ENCODE data around the gene CEMIP.

DNA sequence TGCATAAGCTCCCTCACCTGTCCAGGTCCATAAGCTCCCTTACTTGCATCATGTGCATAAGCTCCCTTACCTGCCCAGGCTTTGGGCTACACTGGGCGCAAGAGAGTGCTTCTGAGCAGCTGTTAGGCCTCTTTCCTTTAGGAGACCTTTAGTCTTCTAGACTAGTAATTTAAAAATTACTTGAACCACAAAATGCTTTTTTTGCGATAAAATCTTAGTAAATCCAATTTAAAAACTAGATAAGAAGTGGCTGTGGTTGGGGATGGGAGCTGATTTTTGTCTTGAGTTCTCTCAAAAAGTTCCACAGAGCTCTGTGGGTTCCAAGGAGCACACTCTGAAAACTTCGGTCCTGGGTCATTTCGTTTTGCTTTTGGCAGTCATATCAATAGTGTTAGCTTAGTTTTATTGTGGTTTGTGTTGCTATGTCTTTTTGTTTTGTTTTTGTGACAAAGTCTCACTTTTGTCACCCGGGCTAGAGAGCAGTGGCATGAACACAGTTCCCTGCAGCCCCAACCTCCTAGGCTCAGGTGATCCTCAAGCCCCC is 6.7 kb downstream of the CEMIP start:
- TF ChIP-seq MTA3 (IDR thresholded peaks at IDR 0.05; ENCODE audit: borderline replicate concordance, low read length), result no peak
- TF ChIP-seq, protein P1, sequence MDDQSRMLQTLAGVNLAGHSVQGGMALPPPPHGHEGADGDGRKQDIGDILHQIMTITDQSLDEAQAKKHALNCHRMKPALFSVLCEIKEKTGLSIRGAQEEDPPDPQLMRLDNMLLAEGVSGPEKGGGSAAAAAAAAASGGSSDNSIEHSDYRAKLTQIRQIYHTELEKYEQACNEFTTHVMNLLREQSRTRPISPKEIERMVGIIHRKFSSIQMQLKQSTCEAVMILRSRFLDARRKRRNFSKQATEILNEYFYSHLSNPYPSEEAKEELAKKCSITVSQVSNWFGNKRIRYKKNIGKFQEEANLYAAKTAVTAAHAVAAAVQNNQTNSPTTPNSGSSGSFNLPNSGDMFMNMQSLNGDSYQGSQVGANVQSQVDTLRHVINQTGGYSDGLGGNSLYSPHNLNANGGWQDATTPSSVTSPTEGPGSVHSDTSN (IDR thresholded peaks at IDR 0.05; ENCODE audit: insufficient replicate concordance, low read depth, low read length), result no peak
- TF ChIP-seq FOXM1 (IDR thresholded peaks at IDR 0.05; ENCODE audit: low read depth, low read length), result no peak
- TF ChIP-seq BRCA1 (IDR thresholded peaks at IDR 0.05; ENCODE audit: low read depth, low read length), result no peak
- TF ChIP-seq LARP7 (IDR thresholded peaks at IDR 0.05), result no peak
- TF ChIP-seq, protein P2, sequence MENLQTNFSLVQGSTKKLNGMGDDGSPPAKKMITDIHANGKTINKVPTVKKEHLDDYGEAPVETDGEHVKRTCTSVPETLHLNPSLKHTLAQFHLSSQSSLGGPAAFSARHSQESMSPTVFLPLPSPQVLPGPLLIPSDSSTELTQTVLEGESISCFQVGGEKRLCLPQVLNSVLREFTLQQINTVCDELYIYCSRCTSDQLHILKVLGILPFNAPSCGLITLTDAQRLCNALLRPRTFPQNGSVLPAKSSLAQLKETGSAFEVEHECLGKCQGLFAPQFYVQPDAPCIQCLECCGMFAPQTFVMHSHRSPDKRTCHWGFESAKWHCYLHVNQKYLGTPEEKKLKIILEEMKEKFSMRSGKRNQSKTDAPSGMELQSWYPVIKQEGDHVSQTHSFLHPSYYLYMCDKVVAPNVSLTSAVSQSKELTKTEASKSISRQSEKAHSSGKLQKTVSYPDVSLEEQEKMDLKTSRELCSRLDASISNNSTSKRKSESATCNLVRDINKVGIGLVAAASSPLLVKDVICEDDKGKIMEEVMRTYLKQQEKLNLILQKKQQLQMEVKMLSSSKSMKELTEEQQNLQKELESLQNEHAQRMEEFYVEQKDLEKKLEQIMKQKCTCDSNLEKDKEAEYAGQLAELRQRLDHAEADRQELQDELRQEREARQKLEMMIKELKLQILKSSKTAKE (IDR thresholded peaks at IDR 0.05; ENCODE audit: low read depth, poor library complexity, severe bottlenecking), result no peak
- no peak for TF ChIP-seq IKZF2 (IDR thresholded peaks at IDR 0.05)
- TF ChIP-seq MYC (IDR thresholded peaks at IDR 0.05; ENCODE audit: insufficient read depth, insufficient read length, insufficient replicate concordance, low read length, severe bottlenecking), result no peak
- TF ChIP-seq, protein P3, sequence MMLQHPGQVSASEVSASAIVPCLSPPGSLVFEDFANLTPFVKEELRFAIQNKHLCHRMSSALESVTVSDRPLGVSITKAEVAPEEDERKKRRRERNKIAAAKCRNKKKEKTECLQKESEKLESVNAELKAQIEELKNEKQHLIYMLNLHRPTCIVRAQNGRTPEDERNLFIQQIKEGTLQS (IDR thresholded peaks at IDR 0.05; ENCODE audit: borderline replicate concordance, extremely low read depth, low read depth, low read length), result no peak

Data from GM12878 (cell line).